ENCODE measurements around the gene USH2A.
"Not testable (repeated sequence)": the region's sequence is repeated elsewhere in the genome, so short reads cannot be mapped to it uniquely, and the experiment has no call there.

Gene USH2A

DNA sequence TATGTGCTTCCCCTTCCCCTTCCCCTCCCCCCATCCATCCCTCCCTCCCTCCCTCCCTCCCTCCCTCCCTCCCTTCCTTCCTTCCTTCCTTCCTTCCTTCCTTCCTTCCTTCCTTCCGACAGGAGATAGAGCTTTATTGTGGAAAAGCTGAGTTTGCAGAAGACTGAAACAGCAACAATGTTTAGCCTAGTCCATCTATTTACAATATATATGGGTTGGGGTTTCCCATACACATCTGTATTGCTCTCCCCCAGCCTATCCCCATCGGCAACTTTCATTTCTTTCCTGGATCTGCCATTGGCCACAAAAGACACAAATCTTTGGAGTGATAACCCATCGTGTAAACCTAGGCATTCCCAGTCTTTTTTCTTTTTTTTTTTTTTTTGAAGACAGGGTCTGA is 222.3 kb downstream of the USH2A start:
- no peak for DNase-seq (ENCODE audit: low read depth)

DNA sequence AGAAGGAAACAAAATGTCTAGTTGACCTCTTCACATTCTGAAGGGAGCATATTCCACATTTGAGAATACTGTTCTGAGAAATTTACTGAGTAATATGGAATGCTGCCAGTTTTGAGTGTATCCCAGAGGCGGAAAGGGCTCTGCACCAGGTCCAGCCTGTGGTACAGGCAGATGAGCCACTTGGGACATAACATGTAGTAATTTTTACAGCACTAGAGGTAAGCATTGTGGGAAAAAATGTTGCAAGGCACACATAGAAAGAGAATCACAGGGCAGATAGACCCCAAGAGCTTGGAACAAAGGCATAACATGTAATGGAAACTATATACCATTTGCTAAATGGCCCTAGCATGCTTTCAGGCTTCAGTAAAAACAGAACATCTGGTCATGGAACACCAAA is 228.5 kb downstream of the USH2A start:
- DNase-seq (ENCODE audit: low read depth), result no peak

DNA sequence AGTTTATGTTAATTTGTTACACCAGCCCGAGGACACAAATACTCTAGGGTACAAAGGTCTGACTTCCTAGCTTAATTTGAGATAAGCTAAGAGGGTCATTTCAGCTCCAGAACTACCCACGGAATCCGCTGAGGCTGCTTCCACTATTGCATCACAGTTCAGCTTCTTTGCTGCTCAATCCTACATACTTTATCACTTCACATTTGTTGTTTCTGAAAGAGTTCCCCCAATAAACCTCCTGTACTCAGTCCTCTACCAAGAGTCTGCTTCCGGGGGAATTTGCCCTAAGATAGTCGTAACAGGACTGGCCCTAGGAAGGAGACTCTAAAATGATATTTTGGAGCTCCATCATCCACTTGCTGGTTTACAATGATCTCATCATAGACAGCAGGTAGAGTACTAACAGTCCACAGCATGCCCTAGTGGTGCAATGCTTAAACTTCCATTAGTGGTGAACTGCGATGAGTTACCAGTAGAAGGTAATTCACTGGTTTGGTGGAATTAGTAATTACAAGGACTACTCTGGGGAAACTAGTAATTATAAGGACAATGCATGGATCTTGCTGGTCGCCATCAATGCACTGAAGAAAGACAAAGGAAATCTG is 229.3 kb downstream of the USH2A start:
- no peak for DNase-seq (ENCODE audit: low read depth)

DNA sequence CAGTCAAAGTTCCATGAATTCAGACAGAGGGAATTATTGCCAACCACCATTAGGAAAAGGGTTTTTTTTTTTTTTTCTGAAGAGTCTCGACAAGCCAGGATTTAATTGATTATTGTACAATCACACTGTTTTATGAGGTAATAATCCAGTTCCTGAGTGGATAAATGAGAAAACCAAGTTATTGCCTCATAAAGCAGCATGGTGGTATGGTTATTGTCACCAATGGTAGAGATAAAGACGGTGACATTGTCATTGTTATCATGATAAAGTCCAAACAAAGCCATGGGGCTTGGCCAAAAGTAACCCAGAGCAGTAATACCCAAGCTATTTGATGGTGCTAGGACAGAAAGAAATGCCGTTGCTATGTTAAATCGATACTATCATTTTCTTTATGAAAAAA is 232.8 kb downstream of the USH2A start:
- no peak for DNase-seq (ENCODE audit: low read depth)

DNA sequence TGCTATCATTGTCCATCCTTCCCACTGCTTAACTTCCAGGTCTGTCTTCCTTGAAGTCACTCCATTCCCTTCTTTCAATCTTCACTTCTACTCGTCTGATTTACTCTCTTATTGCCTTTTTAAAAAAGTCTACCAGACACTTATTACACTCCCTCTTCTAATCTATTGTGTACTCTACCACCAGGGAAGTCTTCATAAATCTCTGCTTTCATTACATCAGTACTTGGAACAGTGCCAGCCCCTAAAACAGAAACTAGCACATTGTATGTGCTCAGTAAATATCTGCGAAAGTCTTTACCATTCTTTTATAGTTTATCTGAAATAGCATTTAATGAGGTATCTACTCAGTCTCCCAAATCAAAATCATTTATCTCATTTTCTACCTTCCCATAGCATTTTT is 236.4 kb downstream of the USH2A start:
- DNase-seq (ENCODE audit: low read depth), result peak; percentile 43

DNA sequence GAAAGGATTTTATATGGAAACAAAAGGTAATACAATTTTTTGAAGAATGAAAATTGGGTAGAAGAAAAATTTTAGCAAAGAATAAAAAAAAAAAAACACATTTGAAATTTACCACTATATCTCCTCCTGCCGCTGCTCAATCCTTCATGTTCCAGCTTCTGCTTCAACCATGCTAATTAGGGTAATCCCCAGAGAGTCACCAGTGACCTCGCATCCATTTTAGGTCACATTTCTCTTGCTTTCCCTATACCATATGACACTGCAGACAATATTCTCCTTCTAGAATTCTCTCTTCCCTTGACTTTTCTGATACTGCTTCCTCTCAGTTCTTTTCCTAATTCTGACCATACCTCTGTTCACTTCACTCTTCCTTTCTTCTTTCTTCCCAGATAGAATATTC is 237.1 kb downstream of the USH2A start:
- DNase-seq (ENCODE audit: low read depth), result no peak

DNA sequence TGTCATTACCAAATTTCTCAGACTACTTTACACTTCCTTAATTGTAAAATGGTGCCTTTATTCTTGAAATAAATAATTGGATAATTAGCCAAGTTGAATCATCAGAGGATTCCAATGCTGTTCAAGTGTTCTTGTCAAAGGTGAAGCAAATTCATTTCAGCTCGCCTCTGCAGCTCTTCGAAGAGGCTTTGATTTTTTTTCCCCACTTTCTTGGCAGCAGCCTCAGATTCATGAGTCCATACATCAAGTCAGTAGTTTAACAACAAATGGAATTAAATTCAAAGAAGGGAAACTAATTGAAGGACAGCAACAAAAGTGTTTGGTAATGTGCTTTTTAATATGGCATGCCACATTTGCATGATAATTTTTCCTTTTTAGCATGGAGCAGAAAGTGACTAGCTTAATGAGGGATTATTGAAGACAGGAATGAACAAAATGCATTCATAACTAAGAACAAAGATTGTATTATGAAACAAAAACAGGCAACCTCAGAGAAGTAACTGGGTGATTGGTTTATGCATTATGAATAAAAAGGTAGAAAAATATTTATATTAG is 239.0 kb downstream of the USH2A start:
- no peak for DNase-seq (ENCODE audit: low read depth)

DNA sequence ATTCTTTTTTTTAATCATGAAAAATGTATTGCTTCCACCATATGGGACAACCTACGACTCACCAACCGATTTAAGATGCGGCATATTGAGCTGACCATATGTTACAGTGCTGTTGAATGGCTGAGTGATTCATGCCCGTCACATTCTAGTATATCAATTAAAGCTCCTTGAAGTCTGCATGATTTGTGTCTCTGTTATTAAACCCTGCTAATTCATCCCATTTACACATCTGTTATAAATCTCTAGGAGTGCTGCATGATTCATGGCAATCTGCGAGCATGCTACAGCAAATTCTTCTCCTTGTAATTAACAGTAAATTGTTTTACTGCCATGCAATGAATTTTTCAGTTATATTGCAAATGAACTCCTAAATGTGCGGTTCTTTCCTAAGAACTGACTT is 239.8 kb downstream of the USH2A start:
- no peak for DNase-seq (ENCODE audit: low read depth)

DNA sequence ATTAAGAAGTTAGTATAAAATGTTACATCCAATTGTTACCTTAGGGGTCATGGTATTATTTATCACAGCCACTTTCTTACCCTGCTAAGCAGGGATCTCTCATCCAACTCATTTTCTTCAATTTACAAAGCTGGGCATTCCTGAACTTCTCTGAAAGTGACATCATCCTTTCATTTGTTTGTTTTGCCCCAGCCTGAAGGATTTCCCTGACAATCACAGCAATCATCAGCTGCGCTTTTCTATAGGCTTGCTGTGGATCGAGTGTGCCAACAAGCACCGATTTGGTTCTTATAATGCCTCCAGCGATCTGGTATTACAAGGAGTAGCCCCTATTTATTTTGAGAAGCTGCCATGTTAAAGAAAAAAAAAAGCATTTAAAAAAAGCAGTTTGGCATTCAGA is 240.2 kb downstream of the USH2A start:
- peak; percentile 65 for DNase-seq (ENCODE audit: low read depth)

DNA sequence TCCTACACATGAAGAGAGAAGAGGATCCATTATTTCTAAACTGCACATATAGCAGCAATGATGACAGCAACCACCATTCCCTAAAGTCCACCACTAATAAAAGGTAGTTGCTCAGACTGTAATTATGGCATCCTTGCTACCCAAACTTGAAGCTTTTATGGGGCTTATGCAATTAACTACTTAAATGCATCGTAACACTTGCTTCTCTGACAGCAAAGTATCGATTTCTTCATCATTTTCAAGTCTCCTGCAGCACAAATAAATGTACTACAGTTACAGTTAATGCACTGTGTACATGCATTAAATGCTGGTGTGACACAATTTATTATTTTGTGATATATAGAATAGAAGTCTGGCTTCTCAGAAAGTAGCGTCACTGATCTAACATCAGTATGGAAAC is 241.7 kb downstream of the USH2A start:
- no peak for DNase-seq (ENCODE audit: low read depth)

DNA sequence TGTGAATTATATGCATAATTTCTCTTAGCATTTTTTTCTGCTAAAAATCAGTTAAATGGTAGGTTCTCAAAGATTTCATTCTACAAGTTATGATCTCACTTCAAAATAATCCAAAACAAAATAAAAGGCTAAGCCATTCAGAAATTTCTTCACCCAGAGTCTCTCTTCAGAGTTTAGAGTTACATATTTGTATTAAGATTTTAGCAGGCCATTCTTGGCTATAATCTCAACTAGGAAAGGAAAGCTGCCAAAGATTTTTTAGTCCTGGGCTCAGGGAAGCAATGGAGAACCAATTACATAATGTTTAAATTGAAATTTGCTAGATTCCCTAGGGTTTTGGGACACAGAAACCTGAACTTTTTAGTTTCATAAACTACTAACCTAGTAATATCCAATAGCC is 245.0 kb downstream of the USH2A start:
- DNase-seq (ENCODE audit: low read depth), result peak; percentile 11

DNA sequence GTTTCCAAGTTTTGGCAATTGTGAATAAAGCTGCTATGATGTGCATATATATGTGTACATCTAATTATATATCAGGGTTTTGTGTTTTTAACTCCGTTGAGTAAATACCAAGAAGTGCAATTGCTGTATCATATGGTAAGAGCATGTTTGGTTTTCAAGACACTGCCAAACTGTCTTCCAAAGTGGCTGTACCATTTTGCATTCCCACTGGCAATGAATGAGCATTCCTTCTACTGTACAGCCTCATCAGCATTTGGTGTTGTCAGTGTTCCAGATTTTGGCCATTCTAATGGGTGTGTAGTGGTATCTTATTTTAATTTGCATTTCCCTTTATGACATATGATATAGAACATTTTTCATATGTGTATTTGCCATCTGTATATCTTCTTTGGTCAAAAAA is 246.3 kb downstream of the USH2A start:
- DNase-seq (ENCODE audit: low read depth), result no peak

DNA sequence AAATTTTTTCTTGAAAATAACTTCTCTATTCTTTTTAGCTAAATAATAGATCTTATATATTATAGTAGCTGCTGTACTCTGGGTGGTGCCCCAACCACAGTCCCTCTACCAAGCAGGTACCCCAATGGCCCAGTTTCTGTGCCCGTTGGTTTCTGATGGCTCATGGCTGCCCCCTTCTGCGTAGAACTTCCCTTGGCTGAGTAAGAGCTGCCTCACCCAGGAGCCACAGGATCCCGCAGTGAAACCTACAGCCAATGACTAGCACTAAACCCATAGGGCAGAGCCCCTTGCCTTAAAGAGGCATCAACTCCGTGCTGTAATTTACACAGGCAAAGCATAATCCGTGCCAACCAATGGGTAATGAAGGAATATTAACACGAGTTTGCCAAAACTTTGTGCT is 247.5 kb downstream of the USH2A start:
- no peak for DNase-seq (ENCODE audit: low read depth)

DNA sequence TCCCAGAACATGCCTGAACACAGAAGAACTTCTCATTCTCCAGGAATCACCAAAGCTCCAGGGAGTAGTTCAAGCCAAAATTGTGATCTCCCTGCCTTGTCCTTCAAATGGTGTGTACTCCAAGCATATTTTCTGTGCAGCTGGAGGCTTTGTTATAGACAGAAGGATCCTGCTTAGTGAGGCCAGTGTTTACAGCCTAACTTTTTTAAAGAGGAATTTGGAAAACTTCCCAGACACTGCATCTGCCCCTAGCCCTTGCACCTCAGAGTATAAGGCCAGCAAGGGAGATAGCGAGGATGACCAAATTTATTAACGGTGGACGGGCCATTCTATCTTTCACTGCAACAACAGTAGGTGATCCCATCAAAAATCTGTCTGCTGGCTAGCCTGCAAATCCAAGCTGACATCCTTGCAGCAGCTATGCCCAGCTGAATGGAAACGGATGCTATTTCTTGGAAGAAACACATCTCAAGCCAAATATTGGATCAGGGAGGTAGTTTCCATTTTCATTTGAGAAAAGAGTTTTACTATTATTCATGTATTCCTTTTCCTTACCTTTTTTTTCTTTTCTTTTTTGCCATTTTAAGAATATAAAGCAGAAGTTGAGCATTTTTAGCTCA is 249.8 kb downstream of the USH2A start:
- DNase-seq (ENCODE audit: low read depth), result no peak

DNA sequence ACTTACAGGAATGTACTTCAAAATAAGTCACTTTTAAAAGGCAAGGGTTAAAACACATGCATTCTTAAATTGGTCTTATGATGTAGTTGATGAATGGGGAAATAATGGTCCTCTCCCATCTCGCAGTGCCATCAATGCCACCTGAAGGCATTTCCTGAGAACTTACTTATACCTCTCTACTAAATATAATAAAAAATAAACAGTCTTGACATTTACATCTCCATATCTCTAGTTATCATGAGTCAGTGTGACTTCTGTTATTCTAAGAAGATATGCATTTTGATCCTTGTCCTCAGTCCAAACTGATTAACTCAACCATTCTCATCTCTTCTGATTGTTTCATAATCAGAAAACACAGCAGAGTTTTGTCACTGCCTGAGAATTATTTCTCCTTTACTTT is 253.9 kb downstream of the USH2A start:
- no peak for DNase-seq (ENCODE audit: low read depth)

DNA sequence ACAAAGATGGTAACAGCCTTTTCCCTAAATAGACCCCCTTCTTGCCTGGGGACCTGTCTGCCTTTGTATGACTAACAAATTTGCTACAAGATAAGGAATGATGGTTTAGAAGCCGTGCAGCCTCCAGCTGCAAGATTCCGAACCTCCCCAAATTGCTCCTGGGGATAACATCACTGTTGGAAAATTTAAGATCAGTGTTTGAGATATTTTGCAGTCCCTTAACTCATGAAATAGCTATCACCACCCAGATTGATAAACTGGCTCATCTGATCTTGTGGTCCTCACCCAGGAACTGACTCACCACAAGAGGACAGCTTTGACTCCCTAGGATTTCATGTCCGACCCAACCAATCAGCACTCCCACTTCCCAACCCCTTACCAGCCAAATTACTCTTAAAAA is 254.7 kb downstream of the USH2A start:
- no peak for DNase-seq (ENCODE audit: low read depth)

DNA sequence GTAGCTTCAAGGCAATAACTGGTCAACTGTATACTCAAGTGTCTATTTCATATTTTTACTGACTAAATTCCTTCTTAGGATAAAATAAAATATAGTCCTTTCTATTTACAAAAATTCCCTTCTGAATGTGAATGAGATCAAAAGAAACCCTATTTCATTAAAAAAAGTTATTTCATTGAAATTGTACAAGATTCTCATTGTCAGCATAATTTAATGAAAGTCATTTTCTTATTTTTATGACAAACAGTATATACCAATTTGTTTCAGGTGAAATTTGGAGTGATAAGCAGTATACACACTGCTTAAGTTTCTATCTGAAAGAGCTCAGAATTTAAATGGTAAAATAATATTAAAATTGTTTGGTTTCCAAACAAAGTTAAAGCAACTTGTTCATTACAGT is 269.2 kb downstream of the USH2A start:
- no peak for DNase-seq (ENCODE audit: low read depth)

DNA sequence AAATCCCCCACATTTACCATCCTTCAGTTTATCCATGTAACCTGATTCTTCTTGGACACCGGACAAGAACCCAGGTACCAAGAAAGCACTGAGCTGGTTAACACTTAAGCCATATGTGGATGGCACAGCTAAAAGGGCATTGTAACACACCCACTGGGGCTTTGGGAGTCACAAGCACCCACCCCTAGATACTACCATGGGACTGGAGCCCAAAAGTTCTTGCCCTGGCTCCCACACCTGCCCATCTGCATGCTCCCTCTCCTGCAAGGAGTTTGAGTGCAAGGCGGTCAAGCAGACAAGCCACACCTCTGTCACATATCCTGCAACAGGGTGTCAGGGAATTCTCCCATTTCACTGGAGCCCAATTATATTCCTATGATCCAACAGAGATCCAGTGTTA is 270.1 kb downstream of the USH2A start:
- no peak for DNase-seq (ENCODE audit: low read depth)

DNA sequence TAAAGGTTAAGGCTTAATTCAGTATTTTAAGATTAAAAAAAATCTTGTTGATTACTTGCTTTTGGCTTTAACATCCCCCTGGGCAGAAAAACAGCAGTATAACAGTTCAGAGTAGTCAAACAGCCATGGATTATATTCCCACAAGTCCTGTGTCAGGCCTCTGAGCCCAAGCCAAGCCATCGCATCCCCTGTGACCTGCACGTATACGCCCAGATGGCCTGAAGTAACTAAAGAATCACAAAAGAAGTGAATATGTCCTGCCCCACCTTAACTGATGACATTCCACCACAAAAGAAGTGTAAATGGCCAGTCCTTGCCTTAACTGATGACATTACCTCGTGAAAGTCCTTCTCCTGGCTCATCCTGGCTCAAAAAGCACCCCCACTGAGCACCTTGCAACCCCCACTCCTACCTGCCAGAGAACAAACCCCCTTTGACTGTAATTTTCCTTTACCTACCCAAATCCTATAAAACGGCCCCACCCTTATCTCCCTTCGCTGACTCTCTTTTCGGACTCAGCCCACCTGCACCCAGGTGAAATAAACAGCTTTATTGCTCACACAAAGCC is 277.7 kb downstream of the USH2A start:
- not testable (repeated sequence) for DNase-seq (ENCODE audit: low read depth)

DNA sequence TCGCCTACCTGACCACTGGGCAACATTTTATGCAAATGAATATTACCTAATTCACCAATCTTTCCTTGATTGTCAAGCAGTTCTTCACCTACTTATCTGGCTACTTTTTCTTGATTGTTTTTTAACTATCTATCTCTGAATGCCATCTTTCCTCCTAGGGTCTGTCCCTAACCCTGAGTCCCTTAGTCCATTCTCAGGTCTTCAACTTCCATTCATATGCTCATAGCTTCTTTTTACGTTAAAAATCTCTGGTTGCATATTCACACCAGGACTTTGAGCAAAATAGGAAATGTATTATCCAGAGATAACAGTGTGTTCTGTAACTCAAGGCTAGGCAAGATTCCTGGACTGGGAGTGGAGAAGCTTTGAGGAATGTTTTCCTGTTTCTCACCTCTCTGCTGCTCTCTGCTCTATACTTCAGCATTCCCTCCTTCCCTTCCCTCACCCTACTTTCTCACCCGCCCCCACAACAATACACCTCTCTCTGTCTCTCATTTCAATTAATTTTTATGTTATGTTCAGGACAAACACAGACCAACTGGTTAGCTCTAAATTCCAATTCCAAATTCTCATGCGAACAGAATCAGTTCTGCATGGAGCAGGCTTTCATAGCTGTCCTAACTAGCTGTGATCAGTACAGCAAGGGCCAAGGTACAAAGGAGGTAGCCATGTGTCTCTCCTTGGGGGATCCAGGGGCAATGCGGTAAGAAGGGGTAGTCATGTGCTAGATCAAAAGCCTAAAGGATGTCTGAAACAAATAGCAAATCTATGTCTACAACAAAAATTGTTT is 278.4 kb downstream of the USH2A start:
- DNase-seq (ENCODE audit: low read depth), result no peak

DNA sequence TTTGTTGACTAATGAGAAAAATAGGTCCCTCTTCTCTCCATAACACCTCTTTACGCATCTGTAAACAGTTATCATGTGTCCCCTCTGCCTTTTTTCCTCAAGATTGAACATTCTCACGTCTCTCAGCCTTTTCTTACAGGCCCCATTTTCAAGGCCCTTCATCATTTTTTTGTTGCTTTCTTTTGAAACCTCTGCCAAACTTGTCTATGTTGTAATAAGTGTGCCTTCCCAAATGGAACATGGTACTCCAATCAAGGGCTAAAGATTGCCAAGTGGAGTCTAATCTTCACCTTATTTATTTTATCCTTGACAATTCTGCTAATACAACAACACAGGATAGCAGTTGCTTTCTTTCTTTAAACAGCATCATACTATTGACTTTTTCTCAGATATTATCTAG is 280.3 kb downstream of the USH2A start:
- no peak for DNase-seq (ENCODE audit: low read depth)

DNA sequence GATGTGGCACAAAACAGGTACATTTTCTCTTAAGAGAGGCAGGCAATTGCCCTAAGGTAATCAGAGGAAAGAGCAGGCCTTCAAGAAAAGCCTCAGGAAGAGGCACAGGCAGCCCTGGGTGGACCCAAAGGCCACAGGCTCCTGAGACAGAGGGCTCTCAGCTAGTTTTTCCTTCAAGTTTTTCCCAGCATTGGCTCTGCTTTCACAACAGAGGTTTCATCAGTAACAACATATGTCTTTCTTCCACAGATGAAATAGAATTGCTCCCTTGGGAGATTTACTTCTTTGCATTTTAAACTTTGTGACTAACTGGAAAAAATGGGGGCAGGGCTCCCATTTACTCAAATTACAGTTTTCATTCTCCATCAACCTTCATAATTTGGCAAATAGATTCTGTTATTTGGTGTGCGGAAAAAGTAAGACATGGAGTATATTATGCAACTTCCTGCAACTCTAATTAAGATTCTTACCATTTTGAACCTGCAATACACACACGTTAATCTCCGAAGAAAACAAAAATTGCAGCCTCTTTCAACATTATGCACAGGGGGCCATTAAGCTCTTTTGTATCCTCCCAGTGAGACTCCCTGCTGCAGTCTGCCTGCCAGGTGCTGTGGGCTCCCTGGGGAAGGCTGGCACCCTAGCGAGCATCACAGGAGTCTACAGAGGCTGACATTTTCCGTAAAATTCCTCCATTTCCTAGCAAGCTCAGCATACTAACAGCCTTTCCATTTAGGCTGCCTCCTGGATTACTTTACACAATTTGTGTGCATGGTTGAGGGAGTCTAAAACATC is 282.3 kb downstream of the USH2A start:
- DNase-seq (ENCODE audit: low read depth), result no peak
